Caco-2 (cell line): Measurements from ENCODE around the gene XRCC5. TPM values are rescaled to one million over a fixed set of nuclear protein-coding genes. Genes with fewer than 3 reads are reported as not detected.

Experiments used
- BruUV-seq: library from RNA; stranded (reverse); fragments of 400-500 nt; replicated peaks from 2 replicates; lab custom pipeline; 2021; lab: Mats Ljungman, UMichigan
- CTCF ChIA-PET: fragments of 300-600 bp; sonication (Branson Sonifier 250); formaldehyde crosslinking; loops from one replicate; lab custom pipeline; 2022; ENCODE audit warnings: antibody characterized with exemption; lab: Charles Lee
- POLR2A ChIA-PET: fragments of 300-600 bp; sonication (Branson Sonifier 250); formaldehyde crosslinking; loops from one replicate; lab custom pipeline; 2022; ENCODE audit warnings: antibody characterized with exemption; lab: Charles Lee
- DNase-seq, 2 experiments: peaks; one replicate each; pipeline versions ENCODE4 v3.0.0 to v3.0.0-alpha.2; 2020 to 2022
- H3K27me3 ChIP-seq: replicated peaks from 2 replicates; pipeline ENCODE4 v1.6.0; 2011; ENCODE audit warnings: low read length; ENCODE audit not compliant: control insufficient read depth, insufficient read depth
- H3K36me3 ChIP-seq: 2 replicates; pipeline ENCODE4 v1.5.1; 2011; ENCODE audit warnings: low read length; ENCODE audit not compliant: control insufficient read depth, insufficient read depth
- H3K4me1 ChIP-seq: fragments of 250-450 bp; sonication (Bioruptor Pico); 2 replicates; pipeline ENCODE4 v1.5.1; 2020; ENCODE audit warnings: mild to moderate bottlenecking
- H3K4me3 ChIP-seq: 2 replicates; pipeline ENCODE4 v1.5.1; 2011; ENCODE audit warnings: low read depth, mild to moderate bottlenecking, control low read depth, low read length
- H3K9me3 ChIP-seq: fragments of 250-450 bp; sonication (Bioruptor Pico); 2 replicates; pipeline ENCODE4 v1.5.1; 2020; ENCODE audit warnings: mild to moderate bottlenecking, moderate library complexity
- H3K27ac Mint-ChIP-seq: one replicate; pipeline ENCODE4 v1.8.0; 2022; ENCODE audit warnings: mixed read lengths; ENCODE audit not compliant: unreplicated experiment
- H3K27me3 Mint-ChIP-seq: one replicate; pipeline ENCODE4 v1.8.0; 2022; ENCODE audit warnings: mixed read lengths; ENCODE audit not compliant: insufficient read depth, unreplicated experiment
- H3K36me3 Mint-ChIP-seq: one replicate; pipeline ENCODE4 v1.8.0; 2022; ENCODE audit warnings: mild to moderate bottlenecking, mixed read lengths; ENCODE audit not compliant: insufficient read depth, unreplicated experiment
- H3K4me1 Mint-ChIP-seq: one replicate; pipeline ENCODE4 v1.8.0; 2022; ENCODE audit warnings: low read depth, mixed read lengths; ENCODE audit not compliant: unreplicated experiment
- H3K4me3 Mint-ChIP-seq: one replicate; pipeline ENCODE4 v1.8.0; 2022; ENCODE audit warnings: mild to moderate bottlenecking, moderate library complexity, mixed read lengths; ENCODE audit not compliant: unreplicated experiment
- H3K9me3 Mint-ChIP-seq: one replicate; pipeline ENCODE4 v1.8.0; 2022; ENCODE audit warnings: mixed read lengths; ENCODE audit not compliant: unreplicated experiment
- CTCF ChIP-seq, 2 experiments: fragments of 200-600 bp in 1 of 2; IDR thresholded peaks; 1 replicate in 1 of 2; 2 replicates in 1 of 2; pipeline versions ENCODE4 v1.5.1 to v1.8.0; 2011 to 2022; ENCODE audit warnings: antibody characterized with exemption in 1 of 2, control low read depth in 1 of 2, inconsistent platforms in 1 of 2, low read depth in 1 of 2, low read length in 1 of 2, mild to moderate bottlenecking in 1 of 2, moderate library complexity in 1 of 2; ENCODE audit not compliant: insufficient read depth in 1 of 2, severe bottlenecking in 1 of 2, unreplicated experiment in 1 of 2
- intact Hi-C: fragments of 100-400 bp; cut with micrococcal nuclease; formaldehyde crosslinking; loops from one replicate; pipeline ENCODE4 v1.10.0; 2022; ENCODE audit not compliant: unreplicated experiment
- total RNA-seq: library from RNA; stranded (reverse); gene quantifications from 2 replicates; pipeline ENCODE4 v1.2.3, GENCODE V29; 2022

XRCC5 gene
- total RNA-seq, 1 experiment from 2014 or later, result 319 TPM

- Histone ChIP-seq H3K4me3 (no peak overlapping the region), H3K36me3 (peaks cover 20% of the 10 kb centered on the region), H3K4me1 (peaks cover 25% of the 10 kb centered on the region), H3K27me3 (no peaks in the 10 kb centered on the region), H3K9me3 (no peaks in the 10 kb centered on the region)
- POLR2A ChIA-PET, result no interaction called here
- CTCF ChIA-PET, result interaction anchor here (1.1 kb wide), 1 partner anchor 87 kb away, joined by 3 read pairs; no protein-coding TSS in a partner anchor
- intact Hi-C loops, result loop anchor here (1.0 kb wide), 1 partner anchor 13 kb away; no protein-coding TSS in a partner anchor
- Mint-ChIP-seq H3K9me3 (no peaks in the 10 kb centered on the region), H3K27me3 (no peaks in the 10 kb centered on the region), H3K4me3 (peak overlapping the region; percentile 20), H3K4me1 (peaks cover 18% of the 10 kb centered on the region), H3K27ac (peak overlapping the region; percentile 61), H3K36me3 (peaks cover 100% of the 10 kb centered on the region)
- no peak for DNase-seq
- TF ChIP-seq CTCF (IDR thresholded peaks at IDR 0.05; ENCODE audit: insufficient read depth in 1 of 2, low read depth in 1 of 2, low read length in 1 of 2, severe bottlenecking in 1 of 2, unreplicated experiment in 1 of 2), result no peak
- BruUV-seq, result no TSS peak
Measured at GRCh38 chr2:216201692-216202306, 92.7 kb downstream of the XRCC5 start.

- Mint-ChIP-seq H3K36me3 (peaks cover 100% of the 10 kb centered on the region), H3K4me3 (peak overlapping the region; percentile 20), H3K27ac (peak overlapping the region; percentile 61), H3K4me1 (peaks cover 18% of the 10 kb centered on the region), H3K27me3 (no peaks in the 10 kb centered on the region), H3K9me3 (no peaks in the 10 kb centered on the region)
- BruUV-seq, result no TSS peak
- Histone ChIP-seq H3K36me3 (peaks cover 20% of the 10 kb centered on the region), H3K9me3 (no peaks in the 10 kb centered on the region), H3K4me3 (no peak overlapping the region), H3K4me1 (peaks cover 25% of the 10 kb centered on the region), H3K27me3 (no peaks in the 10 kb centered on the region)
- no peak for TF ChIP-seq CTCF (IDR thresholded peaks at IDR 0.05; ENCODE audit: insufficient read depth in 1 of 2, low read depth in 1 of 2, low read length in 1 of 2, severe bottlenecking in 1 of 2, unreplicated experiment in 1 of 2)
- peak; percentile 57 to 74 for DNase-seq
- intact Hi-C loops, result loop anchor here (1.0 kb wide), 1 partner anchor 14 kb away; no protein-coding TSS in a partner anchor
- ChIA-PET POLR2A (interaction anchor here (0.6 kb wide), 1 partner anchor 296 kb away, joined by 3 read pairs; the partner anchor contains the start of gene RPL37A), CTCF (interaction anchor here (1.1 kb wide), 1 partner anchor 88 kb away, joined by 3 read pairs; no protein-coding TSS in a partner anchor)
Measured at GRCh38 chr2:216202626-216203250, 93.6 kb downstream of the XRCC5 start.

- Mint-ChIP-seq H3K36me3 (peaks cover 95% of the 10 kb centered on the region), H3K27ac (no peak overlapping the region), H3K4me3 (no peak overlapping the region), H3K9me3 (no peaks in the 10 kb centered on the region), H3K27me3 (no peaks in the 10 kb centered on the region), H3K4me1 (peaks cover 18% of the 10 kb centered on the region)
- BruUV-seq, result TSS peak; percentile 40
- CTCF ChIA-PET, result no interaction called here
- no peak for DNase-seq
- POLR2A ChIA-PET, result no interaction called here
- Histone ChIP-seq H3K9me3 (no peaks in the 10 kb centered on the region), H3K36me3 (peaks cover 16% of the 10 kb centered on the region), H3K27me3 (no peaks in the 10 kb centered on the region), H3K4me1 (peaks cover 25% of the 10 kb centered on the region), H3K4me3 (no peak overlapping the region)
- intact Hi-C loops, result no loop called here
- no peak for TF ChIP-seq CTCF (IDR thresholded peaks at IDR 0.05; ENCODE audit: insufficient read depth in 1 of 2, low read depth in 1 of 2, low read length in 1 of 2, severe bottlenecking in 1 of 2, unreplicated experiment in 1 of 2)
Measured at GRCh38 chr2:216205486-216205885, 96.3 kb downstream of the XRCC5 start.
